Myocyte (in vitro differentiated cells): Measurements from ENCODE around the gene DGKI. TPM values are rescaled to one million over a fixed set of nuclear protein-coding genes. Genes with fewer than 3 reads are reported as not detected.

ENCODE experiments used
- DNase-seq: peaks from one replicate; pipeline ENCODE4 v3.0.0-alpha.2; 2012; ENCODE audit warnings: low read depth
- total RNA-seq: library from RNA; depleted of rRNA; stranded (reverse); fragments of >200 nt; gene quantifications from 2 replicates; pipeline ENCODE4 v1.2.3, GENCODE V29; 2014

The DGKI gene
- total RNA-seq, 1 donor from 2014 or later = 7.9 TPM

DNA sequence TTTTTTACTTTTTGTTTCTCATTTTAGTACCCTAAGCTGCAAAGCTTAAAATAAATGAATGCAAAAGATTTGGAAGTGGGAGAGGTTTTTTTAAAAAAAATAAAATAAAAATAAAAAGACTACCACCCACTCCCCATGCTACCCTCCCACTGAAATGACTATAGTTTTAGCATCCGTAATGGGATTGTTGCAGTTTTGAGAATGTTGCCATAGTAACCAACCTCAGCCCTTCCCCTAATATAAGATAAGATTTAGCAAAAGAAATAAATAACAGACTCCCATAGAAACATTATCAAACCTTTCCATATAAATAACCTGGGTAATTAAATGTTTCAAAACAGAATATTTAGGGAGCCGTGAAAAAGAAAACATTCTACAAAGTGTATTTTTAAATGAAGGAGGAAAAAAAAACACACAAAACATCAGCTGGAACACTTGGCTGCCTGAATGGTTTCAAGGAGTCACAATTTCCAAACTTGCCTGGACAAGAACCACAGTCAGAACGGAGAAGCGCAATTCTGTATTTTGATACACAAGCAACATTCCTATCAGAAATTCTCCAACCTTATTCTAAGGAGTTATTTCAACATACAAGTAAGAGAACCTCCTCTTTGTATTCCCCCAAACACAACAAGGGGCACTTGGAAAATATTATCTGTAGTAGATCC is 57.4 kb downstream of the DGKI start:
- DNase-seq = no peak

DNA sequence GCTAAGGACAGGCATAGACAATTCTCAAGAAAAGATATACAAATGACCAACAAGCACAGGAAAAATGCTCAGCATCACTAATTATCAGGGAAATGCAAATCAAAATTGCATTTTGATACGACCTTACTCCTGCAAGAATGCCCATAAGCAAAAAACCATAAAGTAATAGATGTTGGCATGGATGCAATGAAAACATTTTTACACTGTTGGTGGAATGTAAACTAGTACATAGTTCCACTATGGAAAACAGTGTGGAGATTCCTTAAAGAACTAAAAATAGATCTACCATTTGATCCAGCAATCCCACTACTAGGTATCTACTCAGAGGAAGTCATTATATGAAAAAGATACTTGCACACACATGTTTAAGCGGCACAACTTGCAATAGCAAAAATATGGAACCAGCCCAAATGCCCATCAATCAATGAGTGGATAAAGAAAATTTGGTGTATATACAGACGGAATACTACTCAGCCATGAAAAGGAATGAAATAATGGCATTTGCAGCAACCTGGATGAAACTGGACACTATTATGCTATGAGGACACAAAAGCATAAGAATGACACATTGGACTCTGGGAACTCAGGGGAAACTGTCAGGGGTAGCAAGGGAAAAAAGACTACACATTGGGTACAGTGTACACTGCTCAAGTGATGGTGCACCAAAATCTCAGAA is 59.3 kb downstream of the DGKI start:
- DNase-seq = no peak

DNA sequence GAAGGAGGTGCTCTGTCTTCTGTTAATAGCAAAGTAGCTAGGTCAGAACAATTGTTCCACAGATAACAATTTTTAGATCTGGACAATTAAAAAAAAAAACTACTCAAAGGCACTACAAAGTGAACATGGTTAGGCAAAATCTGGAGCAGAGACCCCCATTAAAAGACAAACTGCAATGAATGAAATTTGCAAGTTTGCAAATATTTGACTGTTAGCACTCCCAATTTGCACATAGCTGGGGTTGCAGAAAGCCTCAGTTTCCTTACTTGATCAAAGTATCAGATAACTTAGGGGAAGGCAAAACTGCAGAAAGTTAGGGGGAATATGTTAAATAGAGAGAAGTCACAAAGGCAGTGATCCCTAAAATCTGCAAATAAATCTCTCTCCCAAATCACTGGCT is 68.3 kb downstream of the DGKI start:
- DNase-seq = no peak

DNA sequence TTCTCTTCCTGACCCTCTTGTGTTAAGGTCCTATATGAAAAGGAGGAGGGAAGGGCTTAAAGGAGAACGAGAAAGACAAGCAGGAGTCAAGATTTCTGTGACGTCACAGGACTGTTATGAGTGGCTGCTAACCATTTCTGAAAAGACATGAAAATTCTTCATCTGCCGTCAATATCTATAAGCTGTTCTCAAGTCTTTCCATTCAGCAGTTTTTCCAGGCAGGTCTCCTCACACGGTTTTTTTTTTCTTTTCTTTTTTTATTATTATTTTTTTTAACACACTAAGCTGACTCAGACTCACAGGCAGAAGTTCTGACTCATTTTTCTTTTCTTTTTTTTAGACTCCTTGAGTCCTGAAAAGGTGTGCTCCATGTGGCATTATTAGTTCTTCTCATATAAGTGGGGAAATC is 72.0 kb downstream of the DGKI start:
- DNase-seq = no peak

DNA sequence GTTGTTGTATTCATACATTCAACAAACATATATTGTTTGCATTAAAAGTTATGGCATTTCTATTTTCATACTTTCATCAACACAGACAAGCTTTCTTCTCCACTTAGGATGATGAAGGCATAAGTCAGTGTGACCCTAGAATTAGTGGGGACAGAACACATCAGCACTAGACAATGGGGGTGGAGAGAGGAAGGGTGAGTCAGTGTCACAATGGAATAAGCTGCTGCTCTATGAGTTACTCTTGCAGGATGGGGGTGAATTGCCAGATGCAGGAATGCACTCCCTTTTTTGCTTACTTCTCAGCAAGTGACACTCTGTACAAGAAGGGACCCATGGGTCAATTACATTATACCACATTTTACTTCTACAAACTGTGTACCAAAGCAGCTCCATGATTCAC is 74.0 kb downstream of the DGKI start:
- DNase-seq = peak; percentile 55

DNA sequence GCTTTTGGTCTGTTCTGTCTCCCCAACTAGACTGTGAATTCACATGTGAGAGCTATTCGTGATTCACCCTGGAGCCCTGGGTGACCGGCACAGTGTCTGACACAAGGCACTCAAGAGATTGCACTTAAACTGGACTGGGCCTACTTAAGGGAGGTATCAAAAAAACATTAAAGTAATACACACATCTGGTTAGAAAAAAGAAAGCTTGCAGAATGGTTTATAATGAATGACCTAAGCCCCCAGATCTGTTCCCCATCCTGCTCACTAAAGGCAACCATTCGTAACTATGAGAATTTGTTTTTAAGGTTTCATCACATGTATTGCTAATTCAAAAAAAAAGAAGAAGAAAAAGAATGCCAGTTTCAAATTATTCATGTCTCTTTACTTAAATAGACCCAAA is 74.5 kb downstream of the DGKI start:
- DNase-seq = peak; percentile 27

DNA sequence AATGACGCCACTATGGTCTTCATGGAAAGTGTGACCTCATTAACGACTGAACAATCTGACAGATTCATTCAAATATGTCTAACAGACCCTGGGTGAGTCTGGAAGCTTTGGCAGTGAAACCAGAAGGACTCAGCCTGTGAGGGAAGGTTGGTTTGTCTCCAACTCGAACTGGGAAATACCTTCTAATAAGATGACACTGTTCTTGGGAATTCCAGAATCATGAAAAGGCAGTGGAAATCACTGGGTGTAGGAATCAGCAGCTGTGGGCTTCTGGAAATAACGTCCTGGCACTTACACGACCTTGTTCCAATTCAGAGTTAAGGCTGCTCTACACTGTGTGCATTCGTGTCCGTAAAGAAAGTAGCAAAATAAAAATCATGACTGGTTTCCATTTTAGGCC is 75.1 kb downstream of the DGKI start:
- peak; percentile 77 for DNase-seq

DNA sequence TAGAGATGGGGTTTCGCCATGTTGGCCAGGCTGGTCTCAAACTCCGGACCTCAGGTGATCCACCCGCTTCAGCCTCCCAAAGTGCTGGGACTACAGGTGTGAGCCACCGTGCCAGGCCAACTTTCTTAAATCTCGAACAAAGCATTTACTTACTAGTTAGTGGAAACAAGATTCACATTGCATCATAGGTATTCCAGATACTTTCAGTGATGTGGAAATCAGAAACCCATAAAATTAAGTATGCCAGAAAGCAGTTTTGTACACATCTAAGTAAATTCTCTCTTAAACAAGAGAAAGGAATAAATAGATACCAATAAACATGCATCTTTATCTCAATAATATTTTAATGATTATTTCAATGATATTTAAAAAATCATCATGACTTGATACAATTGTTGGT is 75.5 kb downstream of the DGKI start:
- DNase-seq = no peak

DNA sequence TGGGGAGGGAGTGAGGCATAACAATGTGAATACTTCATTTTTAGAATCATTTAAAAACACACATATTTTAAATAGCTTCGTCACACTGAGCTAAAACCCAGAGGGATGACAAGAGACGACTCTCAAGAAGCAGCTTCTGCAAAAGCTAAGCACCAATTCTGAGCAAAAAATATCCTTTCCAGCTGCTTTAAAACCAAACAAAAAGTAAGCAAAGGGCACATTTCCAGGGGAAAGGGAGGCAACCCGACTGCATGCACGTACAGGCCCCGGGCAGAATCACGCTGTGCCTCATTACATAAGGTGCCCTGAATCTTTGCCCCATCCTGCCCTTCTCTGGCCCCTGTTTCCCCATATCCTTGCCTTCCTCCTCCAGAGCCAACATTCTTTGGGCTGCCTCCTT is 78.4 kb downstream of the DGKI start:
- DNase-seq = no peak

DNA sequence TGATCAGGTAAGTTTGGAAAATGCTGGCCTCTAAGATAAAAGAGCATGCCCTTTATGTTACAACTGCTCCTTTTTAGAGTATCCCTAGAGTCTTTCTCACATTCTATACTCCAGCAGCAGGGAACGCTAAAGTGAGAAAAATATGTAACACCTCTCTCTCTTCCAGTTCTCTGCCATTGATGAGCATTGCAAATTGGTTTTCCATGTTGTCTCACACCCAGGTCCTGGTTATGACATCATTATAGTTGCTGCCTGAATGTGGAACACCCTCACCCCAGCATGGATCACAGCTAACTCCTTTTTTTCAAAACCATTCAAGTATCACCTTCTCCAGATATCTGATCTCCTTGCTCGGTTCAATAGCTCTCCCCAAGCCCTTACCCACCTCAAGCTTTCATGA is 84.4 kb downstream of the DGKI start:
- no peak for DNase-seq

DNA sequence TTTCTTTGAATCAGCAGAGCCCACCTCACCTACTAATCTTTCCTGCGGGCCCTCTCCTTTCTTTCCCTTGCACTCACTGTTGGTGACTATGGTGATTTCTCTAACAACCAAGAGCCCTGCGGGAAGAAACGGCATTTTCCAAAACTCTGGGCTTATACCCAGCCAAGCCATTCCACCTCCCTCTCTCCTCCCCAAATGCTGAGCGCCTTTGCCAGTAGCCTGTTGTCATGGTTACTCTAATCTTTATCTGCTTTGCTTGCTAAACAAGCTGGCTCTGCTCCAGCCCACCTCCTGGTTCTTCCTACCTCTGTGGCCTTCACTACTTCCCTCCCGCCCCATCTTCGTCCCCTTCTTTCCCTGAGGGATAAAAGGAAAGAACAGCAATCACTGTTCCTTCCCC is 86.7 kb downstream of the DGKI start:
- DNase-seq = no peak

DNA sequence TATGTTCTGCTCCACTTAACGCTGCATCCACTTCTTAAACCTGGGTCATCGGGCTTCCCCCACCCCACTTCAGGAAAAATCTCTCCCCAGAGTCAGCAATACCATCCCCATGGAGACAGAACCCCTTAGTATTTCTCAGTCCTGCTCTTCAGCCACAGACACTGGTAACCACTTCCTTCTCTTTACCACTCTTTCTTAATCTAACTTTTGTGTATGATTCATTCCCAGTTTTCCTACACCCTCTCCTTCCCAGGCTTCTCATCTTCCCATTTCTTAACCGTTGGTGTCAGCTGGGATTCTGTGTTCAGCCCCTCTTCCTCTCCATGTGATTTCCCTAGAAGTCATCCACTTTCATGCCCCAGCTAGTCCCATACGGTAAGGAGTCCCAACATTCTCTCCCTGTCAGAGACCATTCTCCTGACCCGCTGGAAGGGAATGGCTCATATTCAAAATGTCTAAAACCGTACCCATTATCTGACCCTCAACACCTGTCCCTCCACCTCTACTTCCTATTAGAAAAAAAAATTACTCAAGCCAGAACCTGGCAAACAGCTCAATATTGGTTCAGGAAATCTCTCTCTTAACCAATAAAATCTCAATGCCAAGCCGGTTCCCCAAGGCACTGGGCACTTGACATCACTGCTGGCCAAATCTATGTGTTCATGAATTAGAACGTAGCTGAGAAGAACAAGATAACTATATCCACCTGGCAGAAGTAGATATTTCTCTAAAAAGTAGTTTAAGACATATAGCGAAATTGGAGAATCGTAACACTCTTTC is 89.4 kb downstream of the DGKI start:
- peak; percentile 72 for DNase-seq

DNA sequence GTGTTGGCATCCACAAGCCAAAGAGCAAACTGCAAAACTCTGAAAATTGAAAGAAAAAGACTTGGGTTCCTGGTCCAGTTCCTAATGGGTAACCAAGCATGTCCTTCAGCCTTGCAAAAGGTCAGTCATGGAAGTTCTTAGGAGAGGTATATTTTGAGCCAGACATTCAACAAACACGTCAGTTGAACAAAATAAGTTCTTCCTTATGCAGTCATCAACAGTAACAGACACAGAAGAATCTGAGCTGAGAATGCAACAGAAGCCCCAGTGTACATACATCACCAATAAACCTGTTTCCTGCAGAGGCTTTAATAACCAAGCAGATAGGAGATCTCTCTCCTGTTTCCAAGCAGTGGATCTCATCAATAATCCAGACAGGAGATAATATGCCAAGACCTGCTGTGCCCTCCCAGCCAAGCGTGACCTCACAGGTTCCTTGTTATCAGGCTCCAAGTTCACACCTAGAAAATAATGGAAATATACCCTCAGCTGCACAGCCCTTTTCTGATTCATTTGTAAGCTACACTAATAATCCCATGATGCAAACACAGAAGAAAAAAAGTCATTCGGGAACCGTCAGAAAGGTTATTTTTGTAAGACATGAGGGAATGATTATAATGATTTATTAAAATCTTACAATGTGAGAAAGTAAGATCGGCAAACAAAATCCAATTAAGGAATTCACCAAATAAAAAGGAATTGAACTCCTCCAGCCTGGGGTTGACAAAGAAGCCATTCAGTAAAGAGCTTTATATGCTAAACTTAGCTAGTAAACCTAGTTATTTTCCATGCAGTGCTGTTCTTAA is 90.7 kb downstream of the DGKI start:
- DNase-seq = no peak

DNA sequence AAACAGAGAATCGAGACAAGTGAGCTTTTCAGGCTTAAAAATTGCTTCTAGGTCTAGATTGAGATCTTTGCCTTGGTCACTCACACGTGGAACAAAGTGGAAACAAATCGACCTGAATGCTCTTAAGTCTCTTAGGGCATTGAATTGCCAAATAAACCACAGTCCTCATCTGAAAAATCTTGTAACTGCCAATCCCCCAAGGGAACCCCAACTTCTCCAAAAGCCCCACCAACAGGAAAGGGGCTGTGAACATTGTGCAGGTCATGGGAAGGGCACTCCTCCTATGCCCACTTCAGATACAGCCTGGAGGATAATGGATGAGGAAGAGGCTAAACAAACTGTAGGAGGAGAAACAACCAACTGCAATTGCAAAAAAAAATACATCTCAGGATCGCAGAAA is 91.3 kb downstream of the DGKI start:
- DNase-seq = no peak

DNA sequence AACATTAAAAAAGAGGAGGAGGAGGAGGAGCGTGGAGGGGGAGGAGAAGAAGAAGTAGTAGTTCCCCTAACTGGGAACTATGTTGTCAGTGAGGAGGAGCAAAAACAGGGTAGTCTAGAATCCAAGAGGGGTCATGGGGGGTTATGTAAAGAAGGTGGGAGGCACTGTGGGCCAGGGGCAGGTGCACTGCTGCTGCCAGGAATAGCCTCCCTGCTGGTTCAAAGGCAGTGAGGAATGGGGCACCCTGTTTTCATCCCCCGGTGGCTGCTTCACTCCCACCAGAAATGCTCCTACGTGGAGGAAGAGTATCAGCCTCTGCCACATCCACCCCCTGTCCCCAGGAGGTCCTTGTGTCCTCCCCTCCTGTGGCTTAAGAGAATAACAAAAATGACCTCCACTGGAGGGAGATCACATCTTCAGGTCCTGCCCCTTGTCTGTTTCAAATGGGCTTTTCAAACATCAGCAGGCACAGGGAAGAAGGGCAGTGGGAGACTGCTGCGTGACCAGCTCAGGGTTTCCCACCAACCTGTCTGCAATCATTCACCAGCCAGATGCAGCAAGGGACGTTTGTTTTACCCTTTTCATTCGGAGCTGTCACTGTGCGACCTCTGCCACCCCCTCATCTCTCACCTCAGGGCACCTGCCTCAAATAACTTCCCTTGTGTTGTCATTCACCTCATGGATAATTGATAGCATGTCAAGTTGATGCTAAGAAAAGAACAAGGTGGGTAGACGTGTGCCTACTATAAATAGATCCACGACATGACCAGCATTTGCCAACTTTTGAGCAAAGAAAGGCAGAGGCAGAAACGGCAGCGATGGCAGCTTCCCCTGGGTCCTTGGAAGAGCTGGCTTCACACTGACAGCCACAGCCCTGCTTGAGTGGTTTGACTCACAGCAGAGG is 92.6 kb downstream of the DGKI start:
- DNase-seq = no peak

DNA sequence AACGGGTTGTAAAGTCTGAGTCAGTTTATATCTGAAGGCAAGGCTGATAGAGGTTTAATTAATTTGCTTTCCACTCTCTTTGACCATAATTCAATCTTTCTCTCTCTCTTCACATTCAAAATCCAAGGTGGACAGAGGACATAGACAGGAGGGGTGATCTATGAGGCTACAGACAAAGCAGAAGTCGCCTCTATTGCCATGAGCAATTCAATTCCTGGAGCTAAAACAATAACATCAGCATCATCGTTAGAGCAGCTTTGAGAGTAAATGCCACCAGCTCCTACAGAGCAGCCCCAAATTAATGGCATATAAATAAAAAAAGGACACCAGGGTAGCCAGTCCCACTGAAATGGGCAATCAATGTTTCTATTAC is 93.2 kb downstream of the DGKI start:
- no peak for DNase-seq

DNA sequence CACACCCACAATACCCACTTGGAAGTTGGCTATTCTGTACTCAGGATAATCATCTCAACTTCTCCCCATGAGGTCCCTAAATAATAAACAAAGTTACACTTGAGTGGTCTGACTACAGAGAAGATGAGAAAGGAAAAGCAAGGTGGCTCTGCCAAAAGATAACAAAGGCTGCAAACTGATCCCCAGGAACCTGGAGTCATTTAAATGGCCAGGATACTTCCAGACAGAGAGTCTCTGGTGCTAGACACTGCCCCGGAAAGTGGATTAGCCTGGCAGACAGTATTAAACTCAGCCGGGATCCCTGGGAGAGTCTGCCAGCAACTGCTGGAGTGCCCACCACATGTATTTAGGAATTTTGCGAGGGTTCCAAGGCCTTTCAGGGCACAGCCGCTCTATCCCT is 93.7 kb downstream of the DGKI start:
- no peak for DNase-seq

DNA sequence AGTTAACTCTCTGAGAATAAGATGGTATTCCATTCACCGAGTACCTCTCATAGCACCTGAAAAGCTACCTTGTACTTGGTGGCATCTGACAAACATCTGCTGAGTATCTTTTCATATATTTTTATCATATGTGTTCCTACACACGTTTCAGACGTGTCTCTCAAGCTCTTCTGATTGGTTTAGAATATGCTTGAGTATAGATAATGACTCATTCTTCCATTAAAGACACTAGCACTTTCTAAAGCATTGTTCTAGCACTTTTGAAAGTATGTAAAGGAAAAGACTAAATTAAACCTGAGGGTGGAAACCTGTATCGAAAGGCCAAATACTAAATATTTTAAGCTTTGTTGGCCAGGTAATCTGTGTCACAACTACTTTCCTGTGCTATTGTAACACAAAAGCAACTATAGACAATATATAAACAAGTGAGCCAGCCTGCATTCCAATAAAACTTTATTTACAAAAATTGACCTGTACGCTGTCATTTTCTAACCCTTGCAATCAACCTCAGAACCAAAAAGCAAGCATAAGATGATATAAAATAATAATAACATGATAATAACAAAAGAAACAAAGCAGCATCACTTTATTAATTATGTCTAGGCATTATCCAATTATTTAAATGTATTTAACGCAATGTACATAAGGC is 95.3 kb downstream of the DGKI start:
- DNase-seq = no peak

DNA sequence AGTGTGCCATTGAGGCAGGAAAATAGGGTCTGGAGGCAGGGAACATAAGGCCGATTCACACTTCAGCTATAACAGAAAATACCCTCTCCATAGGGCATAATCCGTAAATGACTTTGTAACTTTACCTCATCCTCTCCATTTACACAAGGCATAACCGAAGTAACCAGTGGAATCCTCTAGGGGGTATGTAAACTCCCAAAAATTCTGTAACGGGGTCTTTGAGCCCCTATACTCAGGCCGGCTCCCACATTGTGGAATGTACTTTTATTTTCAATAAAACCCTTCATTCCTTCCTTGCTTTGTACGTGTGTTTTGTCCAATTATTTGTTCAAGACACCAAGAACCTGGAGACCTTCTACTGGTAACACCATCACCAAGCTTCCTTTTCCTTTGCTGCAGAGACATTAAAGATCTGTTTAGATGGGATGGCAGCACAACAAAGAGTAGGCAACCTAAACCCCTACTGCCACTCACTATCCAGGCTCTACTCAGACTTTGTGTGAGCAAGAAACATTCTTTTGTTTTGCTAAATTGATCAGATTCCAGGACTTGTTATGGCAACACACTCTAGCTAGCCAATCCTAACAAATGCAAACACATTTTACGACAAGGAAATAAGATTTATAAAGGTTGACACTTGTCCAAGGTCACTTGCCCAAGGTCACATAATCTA is 99.3 kb downstream of the DGKI start:
- DNase-seq = no peak

DNA sequence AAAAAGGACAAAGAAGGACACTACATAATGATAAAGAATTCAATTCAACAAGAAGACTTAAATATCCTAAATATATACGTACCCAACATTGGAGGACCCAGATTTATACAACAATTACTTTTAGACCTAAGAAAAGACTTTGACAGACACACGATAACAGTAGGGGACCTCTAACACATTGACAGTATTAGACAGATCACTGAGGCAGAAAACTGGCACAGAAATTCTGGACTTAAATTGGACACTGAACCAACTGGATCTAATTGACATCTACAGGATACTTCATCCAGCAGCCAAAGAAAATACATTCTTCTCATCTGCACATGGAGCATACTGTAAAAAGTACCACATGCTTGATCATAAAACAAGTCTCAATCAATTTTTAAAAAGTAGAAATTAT is 103.8 kb downstream of the DGKI start:
- DNase-seq = no peak
